Measurements from ENCODE around the gene MGRN1.

DNA sequence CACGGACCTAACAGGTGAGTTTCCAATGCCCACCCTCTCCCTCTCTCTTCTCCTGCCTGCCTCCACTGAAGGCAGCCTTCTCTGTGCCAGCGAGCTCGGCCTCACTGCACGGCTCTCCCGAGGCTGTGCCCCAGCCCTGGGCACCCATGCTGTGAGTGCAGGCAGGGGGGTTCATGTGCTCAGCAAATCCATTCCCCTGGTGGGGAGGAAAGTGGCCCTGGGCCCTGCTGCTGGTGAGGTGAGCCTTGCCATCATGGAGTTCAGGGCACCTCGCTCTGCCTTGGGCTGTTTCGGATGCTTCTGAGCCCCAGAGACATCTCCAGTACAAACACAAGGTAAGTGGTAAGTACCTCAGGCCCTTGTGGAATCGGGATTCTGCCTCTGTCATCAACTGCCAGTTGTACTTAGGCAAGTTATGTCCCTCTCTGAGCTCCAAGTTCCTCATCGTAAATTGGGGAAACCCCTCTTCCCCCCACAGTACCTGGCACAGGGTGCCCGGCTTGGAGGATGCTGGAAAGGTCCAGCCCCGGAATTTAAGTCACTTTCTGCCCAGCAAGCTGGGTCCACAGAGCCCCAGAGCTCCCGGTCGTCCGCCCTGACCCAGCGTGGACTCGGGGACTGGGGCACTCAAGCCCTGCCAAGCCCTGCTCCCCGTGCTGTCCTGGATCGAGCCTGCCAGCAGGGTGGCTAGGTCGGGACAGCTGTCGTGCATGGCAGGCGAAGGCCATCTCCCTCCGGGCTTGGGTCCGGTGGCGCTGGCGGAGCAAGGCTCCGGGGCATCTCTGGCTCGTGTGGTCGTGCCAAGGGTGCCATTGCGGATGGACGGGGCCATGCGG, 68.1 kb downstream of the MGRN1 start:
- TF ChIP-seq POLR2A (IDR thresholded peaks at IDR 0.05; ENCODE audit: low read depth, low read length) (no peak), POLR2AphosphoS5 (IDR thresholded peaks at IDR 0.05; ENCODE audit: low read depth, low read length) (no peak), TAF1 (IDR thresholded peaks at IDR 0.05; ENCODE audit: low read depth, low read length) (no peak), SPI1 (IDR thresholded peaks at IDR 0.05; ENCODE audit: low read depth, low read length) (no peak)
